Adrenal gland (tissue), 12 donors: Measurements from ENCODE around the gene PLSCR1. TPM values are rescaled to one million over a fixed set of nuclear protein-coding genes. Genes with fewer than 3 reads are reported as not detected.
A peak's percentile ranks its signal among the peaks of the same experiment; 100 is the strongest.

Experiments used
- DNase-seq, 7 donors: peaks; one replicate each; pipeline ENCODE4 v3.0.0-alpha.2; 2019 to 2020
- H3K27ac ChIP-seq, 5 donors: fragments of 200-600 bp; sonication (generic) in 4 of 5; 1 replicate in 3 of 5; 2 replicates in 2 of 5; pipeline versions ENCODE4 v1.5.1 to v1.8.0; 2016 to 2020; ENCODE audit warnings: mild to moderate bottlenecking in 1 of 5
- H3K27me3 ChIP-seq: fragments of 200-600 bp; 2 replicates; pipeline ENCODE4 v1.8.0; 2021
- H3K36me3 ChIP-seq, 2 donors: fragments of 200-600 bp; replicated peaks in 1 of 2; 1 replicate in 1 of 2; 2 replicates in 1 of 2; pipeline versions ENCODE4 v1.5.1 to v1.8.0; 2018 to 2022
- H3K4me1 ChIP-seq, 2 donors: fragments of 200-600 bp; replicated peaks in 1 of 2; 1 replicate in 1 of 2; 2 replicates in 1 of 2; pipeline versions ENCODE4 v1.5.1 to v1.8.0; 2018 to 2021
- H3K4me3 ChIP-seq, 4 donors: fragments of 200-600 bp; sonication (generic) in 3 of 4; one replicate each; pipeline ENCODE4 v1.5.1; 2016 to 2018
- H3K9me3 ChIP-seq, 3 donors: fragments of 200-600 bp; sonication (generic) in 1 of 3; replicated peaks in 1 of 3; 1 replicate in 2 of 3; 2 replicates in 1 of 3; pipeline versions ENCODE4 v1.5.1 to v1.8.0; 2016 to 2021
- CTCF ChIP-seq, 6 experiments: fragments of 450-650 bp in 4 of 6; fragments of 200-600 bp in 2 of 6; sonication (generic) in 1 of 6; IDR thresholded peaks; 1 replicate in 5 of 6; 2 replicates in 1 of 6; pipeline versions ENCODE4 v1.5.1 to v1.8.0; 2016 to 2021; ENCODE audit warnings: antibody characterized with exemption in 6 of 6, mild to moderate bottlenecking in 2 of 6, moderate library complexity in 1 of 6
- POLR2A ChIP-seq, 2 donors: fragments of 450-650 bp; IDR thresholded peaks; one replicate each; pipeline ENCODE4 v1.6.1; 2017; ENCODE audit warnings: antibody characterized with exemption in 2 of 2, mild to moderate bottlenecking in 2 of 2, moderate library complexity in 1 of 2
- WGBS, 4 donors: extraction: QIAGEN DNeasy Blood & Tissue Kit in 2 of 4; methylation state at CpG; one replicate each; pipeline versions ENCODE4 v1.1.5 to v1.1.7; 2013 to 2017; 5-methylcytosine and 5-hydroxymethylcytosine counted together
- intact Hi-C, 2 donors: fragments of 100-400 bp; cut with DNase I; formaldehyde crosslinking; loops; one replicate each; pipeline versions ENCODE4 v1.14.1 to v1.15.0; 2022 to 2023
- polyA plus RNA-seq, 3 donors: library from polyadenylated mRNA; stranded (reverse); fragments of 200-250 nt in 2 of 3; fragments of 350-450 nt in 1 of 3; fragmentation: Illumina TruSeq in 1 of 3; extraction: RNeasy Lipid Tissue Mini Kit (QIAGEN cat#74804) in 1 of 3; gene quantifications; one replicate each; pipeline ENCODE4 v1.2.3, GENCODE V29; 2013 to 2014
- total RNA-seq, 9 donors: library from RNA; depleted of rRNA in 4 of 9; stranded (reverse); fragments of >200 nt in 4 of 9; fragments of 120-200 nt in 1 of 9; fragmentation: NEBNext Ultra II Directional in 1 of 9; extraction: Animal tissue kit (Norgen Biotek cat#: 25700) in 1 of 9; gene quantifications; one replicate each; pipeline versions ENCODE4 v1.1.0 to v1.2.4, GENCODE V29; 2013 to 2023
- donor health status: healthy with polysubstance abuse.
- donor health status: Bipolar disorder and iron deficiency.
- donor health status: DM: yes; HTN: yes; CAD: no.
- donor health status: DM: no; HTN: no; CAD: no.
- donor health status: DM: no; HTN: no; CAD: no.
- donor health status: DM: yes; HTN: yes; CAD: no.

The PLSCR1 gene
- total and polyA plus RNA-seq, 12 donors: 19.3 to 98.7 (median 49.5) TPM

GRCh38 chr3:146511402-146512134, 32.8 kb downstream of the PLSCR1 start:
- Histone ChIP-seq H3K9me3 (no peaks in the 10 kb centered on the region), H3K4me3 (no peak overlapping the region), H3K27ac (no peak overlapping the region), H3K4me1 (no peaks in the 10 kb centered on the region), H3K27me3 (no peaks in the 10 kb centered on the region), H3K36me3 (peaks cover 0 to 5% of the 10 kb centered on the region in 2 donors)
- intact Hi-C loops: no loop called here
- TF ChIP-seq CTCF (IDR thresholded peaks at IDR 0.05) (no peak), POLR2A (IDR thresholded peaks at IDR 0.05) (no peak)
- WGBS, 4 donors: 87 to 92% (median 88%) methylated on average over 3 of the region's 3 CpGs
- DNase-seq: no peak

- no peak for DNase-seq
- Histone ChIP-seq H3K4me3 (no peak overlapping the region), H3K9me3 (no peaks in the 10 kb centered on the region), H3K36me3 (no peaks in the 10 kb centered on the region), H3K4me1 (peaks cover 0 to 17% of the 10 kb centered on the region in 2 donors), H3K27me3 (no peaks in the 10 kb centered on the region), H3K27ac (peak overlapping the region in 1 of 5 donors; percentile 49)
- intact Hi-C loops: no loop called here
- WGBS, 4 donors: 78 to 95% (median 88%) methylated on average over 1 of the region's 1 CpG
- no peak for TF ChIP-seq CTCF (IDR thresholded peaks at IDR 0.05)
- no peak for TF ChIP-seq POLR2A (IDR thresholded peaks at IDR 0.05)
These were observed 36.9 kb downstream of the PLSCR1 start for GRCh38 chr3:146507331-146508120.

GRCh38 chr3:146505516-146505915, 38.9 kb downstream of the PLSCR1 start:
- Histone ChIP-seq H3K9me3 (no peaks in the 10 kb centered on the region), H3K4me1 (peaks cover 0 to 17% of the 10 kb centered on the region in 2 donors), H3K27ac (no peak overlapping the region), H3K36me3 (no peaks in the 10 kb centered on the region), H3K4me3 (no peak overlapping the region), H3K27me3 (no peaks in the 10 kb centered on the region)
- 64 to 87% (median 78%) methylated on average over 1 of the region's 1 CpG for WGBS, 4 donors
- TF ChIP-seq CTCF (IDR thresholded peaks at IDR 0.05) (no peak), POLR2A (IDR thresholded peaks at IDR 0.05) (no peak)
- DNase-seq: no peak
- intact Hi-C loops: no loop called here

GRCh38 chr3:146504498-146505197, 39.8 kb downstream of the PLSCR1 start:
- Histone ChIP-seq H3K27me3 (no peaks in the 10 kb centered on the region), H3K27ac (no peak overlapping the region), H3K4me1 (peaks cover 0 to 17% of the 10 kb centered on the region in 2 donors), H3K9me3 (no peaks in the 10 kb centered on the region), H3K4me3 (no peak overlapping the region), H3K36me3 (no peaks in the 10 kb centered on the region)
- DNase-seq: no peak
- intact Hi-C loops: no loop called here
- no peak for TF ChIP-seq CTCF (IDR thresholded peaks at IDR 0.05)
- no peak for TF ChIP-seq POLR2A (IDR thresholded peaks at IDR 0.05)
- 63 to 72% (median 66%) methylated on average over 3 of the region's 3 CpGs for WGBS, 4 donors
